ENCODE data around the gene PLAAT1.

PLAAT1 gene

GRCh38 chr3:193240850-193241706, at the start of gene PLAAT1:
PLAAT1 (plus strand) TSS chr3:193241222; CDS start chr3:193255651, 14,429 bp downstream.
- DNase-seq = peak in 46 of 56 donors; percentile 4 to 75 (median 46)

- DNase-seq = no peak
Measured at GRCh38 chr3:193194371-193194770, 46.7 kb upstream of the PLAAT1 start.

- no peak for DNase-seq
Measured at GRCh38 chr3:193196746-193197145, 44.3 kb upstream of the PLAAT1 start.

GRCh38 chr3:193207290-193208273, 33.4 kb upstream of the PLAAT1 start:
- DNase-seq = no peak

- no peak for DNase-seq
Measured at GRCh38 chr3:193210618-193211017, 30.4 kb upstream of the PLAAT1 start.

GRCh38 chr3:193211173-193211572, 29.8 kb upstream of the PLAAT1 start:
- no peak for DNase-seq

GRCh38 chr3:193211984-193212383, 29.0 kb upstream of the PLAAT1 start:
- DNase-seq = no peak

GRCh38 chr3:193212844-193213243, 28.2 kb upstream of the PLAAT1 start:
- DNase-seq = no peak

- DNase-seq = no peak
Measured at GRCh38 chr3:193214445-193214844, 26.6 kb upstream of the PLAAT1 start.

- no peak for DNase-seq
Measured at GRCh38 chr3:193225302-193226125, 15.5 kb upstream of the PLAAT1 start.

GRCh38 chr3:193228206-193228605, 12.8 kb upstream of the PLAAT1 start:
- no peak for DNase-seq

- no peak for DNase-seq
Measured at GRCh38 chr3:193229851-193230420, 11.1 kb upstream of the PLAAT1 start.

- DNase-seq = no peak
Measured at GRCh38 chr3:193230610-193231009, 10.4 kb upstream of the PLAAT1 start.

GRCh38 chr3:193231201-193231600, 9.8 kb upstream of the PLAAT1 start:
- DNase-seq = no peak

GRCh38 chr3:193236599-193236998, 4.4 kb upstream of the PLAAT1 start:
- DNase-seq = no peak

- peak in 6 of 56 donors; percentile 2 to 37 (median 5) for DNase-seq
Measured at GRCh38 chr3:193237030-193237429, 4.0 kb upstream of the PLAAT1 start.

- DNase-seq = peak in 3 of 56 donors; percentile 12 to 45 (median 23)
Measured at GRCh38 chr3:193240436-193240849, 579 bp upstream of the PLAAT1 start.

GRCh38 chr3:193241716-193242115, 694 bp downstream of the PLAAT1 start:
- DNase-seq = no peak

- DNase-seq = no peak
Measured at GRCh38 chr3:193243571-193243970, 2.5 kb downstream of the PLAAT1 start.

- DNase-seq = no peak
Measured at GRCh38 chr3:193248848-193249468, 7.9 kb downstream of the PLAAT1 start.

All from amygdala (tissue), 56 donors.